HT1080 (cell line): ENCODE results near the gene AMIGO1. TPM values are rescaled to one million over a fixed set of nuclear protein-coding genes. Genes with fewer than 3 reads are reported as not detected.
A peak's percentile ranks its signal among the peaks of the same experiment; 100 is the strongest.
"Not testable (repeated sequence)": the region's sequence is repeated elsewhere in the genome, so short reads cannot be mapped to it uniquely, and the experiment has no call there.

Experiments used
- DNase-seq: peaks from one replicate; pipeline ENCODE4 v3.0.0-alpha.2; 2015; ENCODE audit warnings: low read depth
- total RNA-seq: library from RNA; depleted of rRNA; stranded (reverse); fragments of >200 nt; shearing (Covaris generic); gene quantifications from 2 replicates; pipeline ENCODE4 v1.2.3, GENCODE V29; 2014

Gene AMIGO1
- total RNA-seq, 1 experiment from 2014 or later = 2.0 TPM

GRCh38 chr1:109485001-109485400 is 24.5 kb downstream of the AMIGO1 start:
- DNase-seq = peak; percentile 24

GRCh38 chr1:109484519-109484975 is 25.0 kb downstream of the AMIGO1 start:
- no peak for DNase-seq

- DNase-seq = peak; percentile 75
Measured at GRCh38 chr1:109483672-109484518, 25.6 kb downstream of the AMIGO1 start, which contains the start of gene ATXN7L2. Gene ATXN7L2, plus strand, starts transcription at chr1:109483905. Its CDS starts 49 bp downstream, at chr1:109483954.

GRCh38 chr1:109482791-109483671 is 26.5 kb downstream of the AMIGO1 start:
- no peak for DNase-seq

- no peak for DNase-seq
Measured at GRCh38 chr1:109482242-109482641, 27.3 kb downstream of the AMIGO1 start.

- DNase-seq = no peak
Measured at GRCh38 chr1:109481646-109482045, 27.9 kb downstream of the AMIGO1 start.

GRCh38 chr1:109479901-109480300 is 29.6 kb downstream of the AMIGO1 start:
- DNase-seq = no peak

GRCh38 chr1:109479311-109479710 is 30.2 kb downstream of the AMIGO1 start:
- DNase-seq = no peak

- no peak for DNase-seq
Measured at GRCh38 chr1:109478806-109479205, 30.7 kb downstream of the AMIGO1 start.

GRCh38 chr1:109477821-109478220 is 31.7 kb downstream of the AMIGO1 start:
- peak; percentile 35 for DNase-seq

GRCh38 chr1:109476825-109477224 is 32.7 kb downstream of the AMIGO1 start:
- DNase-seq = peak; percentile 18

- no peak for DNase-seq
Measured at GRCh38 chr1:109475261-109475660, 34.3 kb downstream of the AMIGO1 start.

GRCh38 chr1:109474697-109475096 is 34.8 kb downstream of the AMIGO1 start:
- no peak for DNase-seq

- DNase-seq = not testable (repeated sequence)
Measured at GRCh38 chr1:109473284-109474057, 36.1 kb downstream of the AMIGO1 start.

- no peak for DNase-seq
Measured at GRCh38 chr1:109472779-109473178, 36.7 kb downstream of the AMIGO1 start.

- no peak for DNase-seq
Measured at GRCh38 chr1:109470245-109470644, 39.3 kb downstream of the AMIGO1 start.

- no peak for DNase-seq
Measured at GRCh38 chr1:109468903-109469302, 40.6 kb downstream of the AMIGO1 start.

GRCh38 chr1:109468061-109468460 is 41.5 kb downstream of the AMIGO1 start:
- DNase-seq = no peak

GRCh38 chr1:109467301-109467777 is 42.2 kb downstream of the AMIGO1 start:
- DNase-seq = no peak

- DNase-seq = no peak
Measured at GRCh38 chr1:109466452-109467300, 42.9 kb downstream of the AMIGO1 start, which contains the start of gene SYPL2. Gene SYPL2, plus strand, starts transcription at chr1:109466546. Its CDS starts 298 bp downstream, at chr1:109466844.
